H9 (cell line): ENCODE results near the gene FPR1. TPM values are rescaled to one million over a fixed set of nuclear protein-coding genes. Genes with fewer than 3 reads are reported as not detected.

ENCODE experiments used
- DNase-seq: peaks from one replicate; pipeline ENCODE4 v3.0.0-alpha.2; 2017
- H2AFZ ChIP-seq: one replicate; pipeline ENCODE4 v1.6.1; 2013; ENCODE audit warnings: mild to moderate bottlenecking, low read length, control low read depth, moderate library complexity
- H2AK5ac ChIP-seq: 2 replicates; pipeline ENCODE4 v1.6.1; 2013; ENCODE audit warnings: low read length, control low read depth, mixed read lengths; ENCODE audit not compliant: insufficient read length
- H2BK120ac ChIP-seq: one replicate; pipeline ENCODE4 v1.6.1; 2013; ENCODE audit warnings: low read depth, mild to moderate bottlenecking, low read length, control low read depth, inconsistent platforms; ENCODE audit not compliant: poor library complexity, severe bottlenecking
- H2BK12ac ChIP-seq: 2 replicates; pipeline ENCODE4 v1.6.1; 2013; ENCODE audit warnings: low read length, control low read depth, mixed read lengths, low read depth; ENCODE audit not compliant: insufficient read length
- H2BK15ac ChIP-seq: 2 replicates; pipeline ENCODE4 v1.6.1; 2013; ENCODE audit warnings: low read depth, low read length, control low read depth
- H2BK20ac ChIP-seq: one replicate; pipeline ENCODE4 v1.6.1; 2013; ENCODE audit warnings: low read depth, mild to moderate bottlenecking, low read length, control low read depth, inconsistent platforms; ENCODE audit not compliant: poor library complexity, severe bottlenecking
- H2BK5ac ChIP-seq: 2 replicates; pipeline ENCODE4 v1.6.1; 2013; ENCODE audit warnings: low read length, control low read depth, mixed read lengths; ENCODE audit not compliant: insufficient read length
- H3K14ac ChIP-seq: 2 replicates; pipeline ENCODE4 v1.6.1; 2013; ENCODE audit warnings: low read length, control low read depth; ENCODE audit not compliant: insufficient read depth
- H3K18ac ChIP-seq: 2 replicates; pipeline ENCODE4 v1.6.1; 2013; ENCODE audit warnings: low read depth, mild to moderate bottlenecking, mixed read lengths, low read length, control low read depth; ENCODE audit not compliant: insufficient read length
- H3K23ac ChIP-seq: 2 replicates; pipeline ENCODE4 v1.6.1; 2013; ENCODE audit warnings: low read length, control low read depth, mixed read lengths, low read depth; ENCODE audit not compliant: insufficient read length
- H3K23me2 ChIP-seq: 2 replicates; pipeline ENCODE4 v1.6.1; 2013; ENCODE audit warnings: low read depth, mild to moderate bottlenecking, mixed read lengths, low read length, control low read depth; ENCODE audit not compliant: insufficient read length, poor library complexity, severe bottlenecking
- H3K27ac ChIP-seq: 2 replicates; pipeline ENCODE4 v1.5.1; 2013; ENCODE audit warnings: low read length, control low read depth, mixed read lengths, low read depth; ENCODE audit not compliant: insufficient read length
- H3K27me3 ChIP-seq: 2 replicates; pipeline ENCODE4 v1.6.1; 2013; ENCODE audit warnings: low read length, control low read depth, inconsistent platforms; ENCODE audit not compliant: insufficient read depth
- H3K4ac ChIP-seq: 2 replicates; pipeline ENCODE4 v1.6.1; 2013; ENCODE audit warnings: low read depth, mild to moderate bottlenecking, control low read depth, inconsistent platforms, low read length, moderate library complexity
- H3K4me1 ChIP-seq: 2 replicates; pipeline ENCODE4 v1.6.1; 2013; ENCODE audit warnings: low read length, control low read depth, inconsistent platforms; ENCODE audit not compliant: insufficient read depth
- H3K4me2 ChIP-seq: 2 replicates; pipeline ENCODE4 v1.6.1; 2013; ENCODE audit warnings: low read length, control low read depth, mixed read lengths; ENCODE audit not compliant: insufficient read length, insufficient read depth
- H3K56ac ChIP-seq: 2 replicates; pipeline ENCODE4 v1.6.1; 2013; ENCODE audit warnings: low read depth, mild to moderate bottlenecking, mixed read lengths, low read length, control low read depth; ENCODE audit not compliant: insufficient read length
- H3K79me1 ChIP-seq: 2 replicates; pipeline ENCODE4 v1.6.1; 2013; ENCODE audit warnings: low read depth, mild to moderate bottlenecking, moderate library complexity, low read length, control low read depth, inconsistent platforms; ENCODE audit not compliant: insufficient read depth, poor library complexity, severe bottlenecking
- H3K79me2 ChIP-seq: 2 replicates; pipeline ENCODE4 v1.6.1; 2013; ENCODE audit warnings: low read length, control low read depth, inconsistent platforms; ENCODE audit not compliant: insufficient read depth
- H3K9ac ChIP-seq: 2 replicates; pipeline ENCODE4 v1.6.1; 2013; ENCODE audit warnings: low read length, control low read depth, mixed read lengths; ENCODE audit not compliant: insufficient read length; ENCODE audit errors: extremely low read depth
- H3K9me3 ChIP-seq: one replicate; pipeline ENCODE4 v1.6.1; 2013; ENCODE audit warnings: low read depth, low read length, inconsistent platforms; ENCODE audit not compliant: control insufficient read depth
- H3T11ph ChIP-seq: one replicate; pipeline ENCODE4 v1.6.1; 2013; ENCODE audit warnings: mild to moderate bottlenecking, low read length, control low read depth, inconsistent platforms
- H4K20me1 ChIP-seq: one replicate; pipeline ENCODE4 v1.6.1; 2013; ENCODE audit not compliant: control insufficient read depth, insufficient read length, insufficient read depth
- H4K5ac ChIP-seq: 2 replicates; pipeline ENCODE4 v1.6.1; 2013; ENCODE audit warnings: low read depth, mild to moderate bottlenecking, mixed read lengths, low read length, control low read depth; ENCODE audit not compliant: insufficient read length
- H4K8ac ChIP-seq: replicated peaks from 2 replicates; pipeline ENCODE4 v1.6.1; 2013; ENCODE audit warnings: low read length, control low read depth, mixed read lengths, low read depth; ENCODE audit not compliant: insufficient read length
- H4K91ac ChIP-seq: 2 replicates; pipeline ENCODE4 v1.6.1; 2013; ENCODE audit warnings: low read depth, mild to moderate bottlenecking, moderate library complexity, mixed read lengths, low read length, control low read depth; ENCODE audit not compliant: insufficient read length
- H3K27ac Mint-ChIP-seq, 3 experiments: 2 replicates in 2 of 3; 3 replicates in 1 of 3; pipeline ENCODE4 v1.8.0; 2020 to 2021; ENCODE audit warnings: mixed read lengths in 3 of 3, mild to moderate bottlenecking in 1 of 3, moderate library complexity in 1 of 3
- H3K27me3 Mint-ChIP-seq: 2 replicates; pipeline ENCODE4 v1.8.0; 2021; ENCODE audit warnings: low read depth, mild to moderate bottlenecking, moderate library complexity, mixed read lengths
- H3K36me3 Mint-ChIP-seq, 3 experiments: 2 replicates in 2 of 3; 3 replicates in 1 of 3; pipeline ENCODE4 v1.8.0; 2020 to 2021; ENCODE audit warnings: low read depth in 3 of 3, mixed read lengths in 3 of 3; ENCODE audit not compliant: insufficient read depth in 1 of 3
- H3K4me1 Mint-ChIP-seq, 2 experiments: 2 replicates each; pipeline ENCODE4 v1.8.0; 2020; ENCODE audit warnings: mixed read lengths in 2 of 2
- H3K4me3 Mint-ChIP-seq, 2 experiments: 2 replicates in 1 of 2; 3 replicates in 1 of 2; pipeline ENCODE4 v1.8.0; 2020 to 2021; ENCODE audit warnings: mild to moderate bottlenecking in 2 of 2, mixed read lengths in 2 of 2, moderate library complexity in 1 of 2
- H3K9me3 Mint-ChIP-seq, 2 experiments: 2 replicates in 1 of 2; 3 replicates in 1 of 2; pipeline ENCODE4 v1.8.0; 2020; ENCODE audit warnings: mild to moderate bottlenecking in 2 of 2, mixed read lengths in 2 of 2, moderate library complexity in 1 of 2
- WGBS: extraction: QIAGEN DNeasy Blood & Tissue Kit; methylation state at CpG from one replicate; pipeline ENCODE4 v1.1.7; 2013; ENCODE audit warnings: missing lambda C conversion rate, low lambda C conversion rate, mixed read lengths; ENCODE audit not compliant: insufficient read length; ENCODE audit errors: extremely low coverage; 5-methylcytosine and 5-hydroxymethylcytosine counted together
- total RNA-seq: library from RNA; stranded (reverse); gene quantifications from 2 replicates; pipeline ENCODE4 v1.2.1, GENCODE V29; 2021
- TF ChIP-seq, protein P1 (sequence below): fragments of 200-600 bp; sonication (generic); conservative IDR thresholded peaks from 3 replicates; pipeline ENCODE4 v1.8.0; 2021; ENCODE audit warnings: antibody characterized with exemption, mild to moderate bottlenecking

Gene FPR1
- total RNA-seq, 1 experiment from 2014 or later: not detected

DNA sequence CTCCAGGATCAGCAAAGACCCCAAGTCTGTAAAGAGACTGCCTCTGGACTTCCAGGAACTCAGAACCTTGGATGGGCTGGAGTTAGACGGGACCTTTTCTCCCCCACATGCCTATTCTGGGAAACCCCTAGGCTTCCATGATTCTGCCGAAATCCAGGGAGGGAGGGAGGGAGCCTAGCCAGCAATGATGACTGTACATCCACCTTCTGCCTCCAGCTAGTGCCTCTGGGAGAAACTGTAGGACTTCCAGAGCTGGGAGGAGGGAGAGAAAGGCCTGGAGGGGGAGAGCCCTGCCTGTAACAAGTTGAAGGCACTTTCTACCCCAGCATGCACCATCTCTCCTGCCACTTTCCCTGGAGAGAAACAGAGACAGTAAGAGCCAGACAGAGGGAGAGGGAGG is 21.9 kb downstream of the FPR1 start:
- Mint-ChIP-seq H3K27me3 (peaks cover 23% of the 10 kb centered on the region), H3K9me3 (peaks cover 16 to 80% of the 10 kb centered on the region in 2 experiments), H3K4me3 (no peak overlapping the region), H3K36me3 (peaks cover 0 to 2% (median 0%) of the 10 kb centered on the region in 3 experiments; a peak in 3 of 7 replicates), H3K4me1 (peaks cover 3 to 30% of the 10 kb centered on the region in 2 experiments), H3K27ac (no peak overlapping the region)
- no peak overlapping the region for H2BK5ac ChIP-seq
- no peak overlapping the region for H2BK20ac ChIP-seq
- H3K23ac ChIP-seq: no peak overlapping the region
- H3K23me2 ChIP-seq: no peaks in the 10 kb centered on the region
- H3K79me1 ChIP-seq: no peaks in the 10 kb centered on the region
- H3K79me2 ChIP-seq: no peaks in the 10 kb centered on the region
- no peak overlapping the region for H2BK15ac ChIP-seq
- H4K8ac ChIP-seq: no peak overlapping the region
- no peak overlapping the region for H3K4ac ChIP-seq
- H3K56ac ChIP-seq: no peak overlapping the region
- no peak overlapping the region for H2AK5ac ChIP-seq
- H3K27ac ChIP-seq: no peak overlapping the region
- H3K14ac ChIP-seq: no peak overlapping the region
- no CpG with 5 or more reads among the region's 2 CpGs for WGBS
- no peak overlapping the region for H4K5ac ChIP-seq
- no peak overlapping the region for H3K4me2 ChIP-seq
- no peak overlapping the region for H2BK120ac ChIP-seq
- TF ChIP-seq, protein P1, sequence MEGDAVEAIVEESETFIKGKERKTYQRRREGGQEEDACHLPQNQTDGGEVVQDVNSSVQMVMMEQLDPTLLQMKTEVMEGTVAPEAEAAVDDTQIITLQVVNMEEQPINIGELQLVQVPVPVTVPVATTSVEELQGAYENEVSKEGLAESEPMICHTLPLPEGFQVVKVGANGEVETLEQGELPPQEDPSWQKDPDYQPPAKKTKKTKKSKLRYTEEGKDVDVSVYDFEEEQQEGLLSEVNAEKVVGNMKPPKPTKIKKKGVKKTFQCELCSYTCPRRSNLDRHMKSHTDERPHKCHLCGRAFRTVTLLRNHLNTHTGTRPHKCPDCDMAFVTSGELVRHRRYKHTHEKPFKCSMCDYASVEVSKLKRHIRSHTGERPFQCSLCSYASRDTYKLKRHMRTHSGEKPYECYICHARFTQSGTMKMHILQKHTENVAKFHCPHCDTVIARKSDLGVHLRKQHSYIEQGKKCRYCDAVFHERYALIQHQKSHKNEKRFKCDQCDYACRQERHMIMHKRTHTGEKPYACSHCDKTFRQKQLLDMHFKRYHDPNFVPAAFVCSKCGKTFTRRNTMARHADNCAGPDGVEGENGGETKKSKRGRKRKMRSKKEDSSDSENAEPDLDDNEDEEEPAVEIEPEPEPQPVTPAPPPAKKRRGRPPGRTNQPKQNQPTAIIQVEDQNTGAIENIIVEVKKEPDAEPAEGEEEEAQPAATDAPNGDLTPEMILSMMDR: no peak
- no peak overlapping the region for H3T11ph ChIP-seq
- no peak overlapping the region for H4K91ac ChIP-seq
- H3K27me3 ChIP-seq: no peaks in the 10 kb centered on the region
- no peaks in the 10 kb centered on the region for H3K9me3 ChIP-seq
- no peak overlapping the region for H2BK12ac ChIP-seq
- no peak overlapping the region for H3K9ac ChIP-seq
- H3K18ac ChIP-seq: no peak overlapping the region
- DNase-seq: no peak
- H3K4me1 ChIP-seq: no peaks in the 10 kb centered on the region; the same call in 1 of the 2 replicates
- H2AFZ ChIP-seq: no peak overlapping the region
- H4K20me1 ChIP-seq: no peaks in the 10 kb centered on the region
